GM12892 (cell line): Measurements from ENCODE around the gene UNC80.

Experiments used
- POLR2A ChIP-seq: IDR thresholded peaks from 2 replicates; pipeline ENCODE4 v1.6.1; 2011; ENCODE audit warnings: low read depth, low read length, control low read depth
- POLR2AphosphoS5 ChIP-seq: IDR thresholded peaks from 2 replicates; pipeline ENCODE4 v1.6.1; 2011; ENCODE audit warnings: low read depth, low read length, control low read depth
- TAF1 ChIP-seq: IDR thresholded peaks from 2 replicates; pipeline ENCODE4 v1.6.1; 2011; ENCODE audit warnings: low read depth, mild to moderate bottlenecking, control low read depth, low read length, borderline replicate concordance

- TF ChIP-seq POLR2A (no peak), TAF1 (no peak), POLR2AphosphoS5 (no peak)
Observed at GRCh38 chr2:209943776-209944175, 172.1 kb downstream of the UNC80 start.
